WI38 (cell line): ENCODE data around the gene CH25H.
A peak's percentile ranks its signal among the peaks of the same experiment; 100 is the strongest.

Experiments used
- H3K4me3 ChIP-seq: 2 replicates; pipeline ENCODE4 v1.5.1; 2011; ENCODE audit warnings: low read depth, mild to moderate bottlenecking, control low read depth, low read length
- TF ChIP-seq, protein P1 (sequence below): IDR thresholded peaks from 2 replicates; pipeline ENCODE4 v1.5.1; 2012; ENCODE audit warnings: low read depth, mild to moderate bottlenecking, control low read depth, low read length

CH25H gene

DNA sequence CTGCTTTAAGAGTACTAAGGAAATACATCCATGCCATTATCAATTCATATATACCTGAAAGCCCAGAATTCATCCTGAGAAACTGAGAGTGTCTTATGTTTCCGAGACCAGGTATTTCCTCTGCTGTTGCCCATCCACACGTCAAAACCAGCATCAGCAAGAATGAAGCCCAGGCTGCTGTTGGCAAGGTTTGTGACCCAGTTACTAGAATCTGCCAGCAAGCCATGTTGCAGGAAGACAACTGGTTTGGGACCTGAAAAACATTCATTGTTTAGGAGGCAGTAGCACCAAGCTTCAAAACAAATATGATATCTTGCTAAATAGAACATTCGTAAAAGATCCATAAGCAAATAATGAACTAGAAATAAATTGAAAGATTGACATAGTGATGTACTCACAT, 21.0 kb upstream of the CH25H start:
- no peak overlapping the region for H3K4me3 ChIP-seq
- TF ChIP-seq, protein P1, sequence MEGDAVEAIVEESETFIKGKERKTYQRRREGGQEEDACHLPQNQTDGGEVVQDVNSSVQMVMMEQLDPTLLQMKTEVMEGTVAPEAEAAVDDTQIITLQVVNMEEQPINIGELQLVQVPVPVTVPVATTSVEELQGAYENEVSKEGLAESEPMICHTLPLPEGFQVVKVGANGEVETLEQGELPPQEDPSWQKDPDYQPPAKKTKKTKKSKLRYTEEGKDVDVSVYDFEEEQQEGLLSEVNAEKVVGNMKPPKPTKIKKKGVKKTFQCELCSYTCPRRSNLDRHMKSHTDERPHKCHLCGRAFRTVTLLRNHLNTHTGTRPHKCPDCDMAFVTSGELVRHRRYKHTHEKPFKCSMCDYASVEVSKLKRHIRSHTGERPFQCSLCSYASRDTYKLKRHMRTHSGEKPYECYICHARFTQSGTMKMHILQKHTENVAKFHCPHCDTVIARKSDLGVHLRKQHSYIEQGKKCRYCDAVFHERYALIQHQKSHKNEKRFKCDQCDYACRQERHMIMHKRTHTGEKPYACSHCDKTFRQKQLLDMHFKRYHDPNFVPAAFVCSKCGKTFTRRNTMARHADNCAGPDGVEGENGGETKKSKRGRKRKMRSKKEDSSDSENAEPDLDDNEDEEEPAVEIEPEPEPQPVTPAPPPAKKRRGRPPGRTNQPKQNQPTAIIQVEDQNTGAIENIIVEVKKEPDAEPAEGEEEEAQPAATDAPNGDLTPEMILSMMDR: no peak

DNA sequence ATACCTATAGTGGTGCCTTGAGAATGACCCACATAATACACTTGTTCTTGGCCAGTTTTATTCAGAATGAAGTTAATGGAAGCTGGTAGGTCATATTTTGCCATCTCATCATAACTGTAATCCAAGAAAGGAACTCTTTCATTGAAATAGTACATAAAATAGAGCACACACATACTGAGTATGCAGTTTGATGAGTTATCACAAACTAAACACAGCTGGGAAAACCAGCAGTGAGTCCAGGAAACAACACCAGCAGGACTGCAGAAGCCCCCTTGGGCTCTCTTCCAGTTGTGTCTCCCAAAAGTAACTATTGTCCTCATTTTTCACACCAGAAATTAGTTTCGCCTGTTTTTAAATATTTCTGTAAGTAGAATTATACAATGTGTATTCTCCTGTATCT, 19.8 kb upstream of the CH25H start:
- TF ChIP-seq, protein P1: no peak
- no peak overlapping the region for H3K4me3 ChIP-seq

DNA sequence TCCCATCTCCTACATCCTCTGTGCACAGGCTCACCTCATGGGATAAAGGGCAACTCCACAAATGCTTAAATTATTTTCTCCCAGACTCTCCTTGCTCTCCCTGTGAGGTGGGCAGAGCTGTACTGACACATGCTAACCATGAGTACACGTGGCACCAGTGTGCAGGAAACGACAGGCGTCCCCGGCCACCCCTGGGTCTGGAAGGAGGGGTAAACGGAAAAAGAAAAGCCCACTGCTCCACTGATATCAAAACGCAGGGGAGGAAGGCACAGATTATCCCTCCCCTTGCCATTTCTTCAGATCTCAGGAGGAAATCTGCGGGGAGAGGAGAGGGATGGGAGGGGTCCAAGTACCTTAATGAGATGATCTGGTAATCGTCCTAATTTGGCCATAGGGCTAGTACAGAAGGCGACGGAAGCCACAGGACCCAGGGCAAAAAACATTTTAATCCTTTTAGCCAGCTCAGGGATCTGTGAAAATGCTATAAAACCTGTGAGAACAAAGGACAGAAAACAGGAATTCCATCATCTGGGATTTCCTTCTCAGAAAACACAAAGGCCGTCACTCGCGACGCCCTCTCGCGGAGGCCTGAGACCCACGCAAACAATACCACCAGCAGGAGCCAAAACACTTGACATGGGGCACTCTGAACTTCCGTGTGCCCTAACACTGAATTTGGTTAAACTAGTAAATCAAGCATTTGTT, 17.8 kb upstream of the CH25H start:
- no peak overlapping the region for H3K4me3 ChIP-seq
- TF ChIP-seq, protein P1: no peak

DNA sequence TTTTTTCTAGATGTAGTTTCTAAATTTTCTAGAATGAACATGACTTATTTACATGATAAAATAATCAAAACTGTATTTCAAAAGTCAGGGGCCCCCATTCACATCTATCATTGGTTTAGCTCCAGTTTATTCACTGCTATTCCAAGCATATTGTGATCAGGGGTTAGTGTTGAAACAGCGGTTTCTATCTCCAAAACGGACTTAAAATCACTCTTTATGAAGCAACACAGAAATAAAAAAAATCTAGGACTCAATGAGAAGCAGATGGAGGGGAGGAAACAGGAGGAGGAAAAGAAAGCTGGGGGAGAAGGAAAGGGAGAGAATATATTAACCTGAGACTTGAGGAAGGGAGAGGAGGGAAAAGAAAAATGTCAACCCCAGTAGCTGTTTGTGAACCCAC, 14.8 kb upstream of the CH25H start:
- TF ChIP-seq, protein P1: no peak
- no peak overlapping the region for H3K4me3 ChIP-seq

DNA sequence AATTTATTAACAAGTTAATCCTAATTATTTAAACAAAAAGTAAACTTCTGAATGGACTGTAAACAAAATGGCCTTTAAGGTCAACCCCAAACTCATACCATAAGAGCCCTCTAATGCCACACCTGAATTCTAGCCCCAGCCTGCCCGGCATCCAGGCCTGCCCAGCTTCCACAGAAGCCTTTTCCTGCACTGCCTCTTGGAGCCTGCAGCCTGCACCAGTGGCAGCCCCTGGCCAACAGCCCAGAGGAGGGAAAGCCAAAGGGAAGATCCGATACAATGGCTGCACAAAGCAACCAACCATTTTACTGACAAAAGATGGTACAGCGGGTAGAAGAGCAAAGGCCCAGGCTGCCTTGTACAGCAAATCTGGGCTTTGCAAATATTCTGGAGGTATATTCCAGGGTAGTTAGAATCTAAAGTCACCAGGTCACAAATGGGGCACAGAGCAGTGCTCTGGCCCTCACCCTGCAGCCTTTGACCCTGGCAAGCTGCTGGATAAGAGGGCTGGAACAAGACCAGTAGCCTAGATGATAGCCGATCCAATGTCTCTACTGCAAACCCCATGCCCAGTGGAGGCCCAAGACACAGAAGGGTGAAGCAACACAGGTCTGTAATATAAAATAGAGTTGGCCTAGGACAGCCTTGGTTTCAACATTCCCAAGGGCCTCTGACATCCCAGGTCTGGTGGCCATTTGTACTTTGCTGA, 12.5 kb upstream of the CH25H start:
- H3K4me3 ChIP-seq: no peak overlapping the region
- TF ChIP-seq, protein P1: no peak

DNA sequence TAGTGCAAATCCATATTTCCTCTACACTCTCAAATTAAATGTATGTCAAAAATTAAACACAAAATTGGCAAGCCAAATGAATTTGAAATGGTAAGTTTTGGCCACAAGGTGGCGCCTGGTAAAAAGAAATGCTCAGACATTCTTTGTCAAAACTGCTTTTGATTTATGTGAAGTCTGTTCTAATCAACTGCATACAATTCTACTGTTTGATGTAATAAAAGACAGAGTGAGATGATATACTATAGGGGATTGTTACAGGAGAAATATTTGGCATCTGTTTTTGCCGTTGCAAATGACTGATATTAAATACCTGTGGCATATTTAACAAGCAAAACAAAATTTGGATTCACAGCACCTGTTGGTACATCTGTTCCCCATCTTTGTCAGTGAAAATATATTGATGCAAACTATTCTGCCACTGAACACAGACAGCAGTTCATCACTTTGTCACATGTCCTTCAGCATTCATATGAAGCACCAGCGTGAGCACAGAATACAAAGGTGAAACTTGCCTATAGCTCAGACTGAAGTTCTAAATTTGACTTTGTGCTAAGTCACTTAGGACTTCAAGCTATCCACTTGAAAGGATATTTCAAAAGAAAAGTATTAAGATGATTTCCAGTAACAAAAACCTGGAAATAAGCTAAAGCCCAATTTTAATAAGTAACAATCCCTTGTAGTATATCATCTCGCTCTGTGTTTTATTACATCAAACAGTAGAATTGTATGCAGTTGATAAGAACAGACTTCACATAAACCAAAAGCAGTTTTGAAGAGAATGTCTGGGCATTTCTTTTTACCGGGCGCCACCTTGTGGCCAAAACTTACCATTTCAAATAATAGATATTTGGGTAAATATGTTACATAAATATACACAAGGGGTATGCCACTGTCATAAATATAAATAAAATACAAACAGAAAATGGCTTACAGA, 10.2 kb upstream of the CH25H start:
- TF ChIP-seq, protein P1: peak; percentile 47
- H3K4me3 ChIP-seq: no peak overlapping the region
